Measurements from ENCODE around the gene UNC5B. TPM values are rescaled to one million over a fixed set of nuclear protein-coding genes. Genes with fewer than 3 reads are reported as not detected.

UNC5B gene
- total RNA-seq, 1 experiment from 2014 or later: 49.6 TPM

GRCh38 chr10:71288461-71288860 lies 76.1 kb downstream of the UNC5B start:
- no peak overlapping the region for H3K27ac Mint-ChIP-seq
- no peak for TF ChIP-seq CDX4 (CRISPR knock-in tag; IDR thresholded peaks at IDR 0.05; ENCODE audit: borderline replicate concordance)
- TF ChIP-seq ZBTB43 (CRISPR knock-in tag; IDR thresholded peaks at IDR 0.05): no peak
- TF ChIP-seq PRRX2 (CRISPR knock-in tag; IDR thresholded peaks at IDR 0.05): no peak
- no peak for TF ChIP-seq E2F1 (CRISPR knock-in tag; IDR thresholded peaks at IDR 0.05)
- no peak for TF ChIP-seq ZNF423 (CRISPR knock-in tag; IDR thresholded peaks at IDR 0.05)
- no peak for TF ChIP-seq ATF3 (CRISPR knock-in tag; conservative IDR thresholded peaks at IDR 0.05)
- TF ChIP-seq USF1 (CRISPR knock-in tag; IDR thresholded peaks at IDR 0.05): no peak
- no peak for TF ChIP-seq MXD4 (CRISPR knock-in tag; IDR thresholded peaks at IDR 0.05; ENCODE audit: borderline replicate concordance)
- no peak for TF ChIP-seq SMAD4 (CRISPR knock-in tag; IDR thresholded peaks at IDR 0.05)
- no peak for TF ChIP-seq JAZF1 (CRISPR knock-in tag; IDR thresholded peaks at IDR 0.05)
- TF ChIP-seq SMAD3 (CRISPR knock-in tag; IDR thresholded peaks at IDR 0.05; ENCODE audit: borderline replicate concordance): no peak
- no peak for TF ChIP-seq IRF1 (CRISPR knock-in tag; IDR thresholded peaks at IDR 0.05)
- TF ChIP-seq FOXJ3 (CRISPR knock-in tag; IDR thresholded peaks at IDR 0.05; ENCODE audit: borderline replicate concordance): no peak
- TF ChIP-seq ETV6 (CRISPR knock-in tag; IDR thresholded peaks at IDR 0.05): no peak
- TF ChIP-seq NR1H2 (CRISPR knock-in tag; IDR thresholded peaks at IDR 0.05): no peak
- no peak for TF ChIP-seq ZNF532 (CRISPR knock-in tag; IDR thresholded peaks at IDR 0.05; ENCODE audit: borderline replicate concordance)
- no peak for TF ChIP-seq MYBL2 (CRISPR knock-in tag; IDR thresholded peaks at IDR 0.05)
- ChIA-PET CTCF (no interaction called here), POLR2A (no interaction called here)
- peaks cover 27% of the 10 kb centered on the region for H3K36me3 Mint-ChIP-seq
- H3K4me1 Mint-ChIP-seq: no peaks in the 10 kb centered on the region
- no peaks in the 10 kb centered on the region for H3K27me3 Mint-ChIP-seq (ENCODE audit: low read depth)
- H3K9me3 Mint-ChIP-seq: no peaks in the 10 kb centered on the region
- no peak overlapping the region for H3K4me3 Mint-ChIP-seq
- DNase-seq (ENCODE audit: low spot score) (no peak), ATAC-seq (no peak)

Data from WTC11 (cell line).